H9 (cell line): ENCODE measurements around the gene CAPN2. TPM values are rescaled to one million over a fixed set of nuclear protein-coding genes. Genes with fewer than 3 reads are reported as not detected.

Source experiments
- DNase-seq: peaks from one replicate; pipeline ENCODE4 v3.0.0-alpha.2; 2017
- H2AFZ ChIP-seq: one replicate; pipeline ENCODE4 v1.6.1; 2013; ENCODE audit warnings: mild to moderate bottlenecking, low read length, control low read depth, moderate library complexity
- H2AK5ac ChIP-seq: 2 replicates; pipeline ENCODE4 v1.6.1; 2013; ENCODE audit warnings: low read length, control low read depth, mixed read lengths; ENCODE audit not compliant: insufficient read length
- H2BK120ac ChIP-seq: one replicate; pipeline ENCODE4 v1.6.1; 2013; ENCODE audit warnings: low read depth, mild to moderate bottlenecking, low read length, control low read depth, inconsistent platforms; ENCODE audit not compliant: poor library complexity, severe bottlenecking
- H2BK12ac ChIP-seq: 2 replicates; pipeline ENCODE4 v1.6.1; 2013; ENCODE audit warnings: low read length, control low read depth, mixed read lengths, low read depth; ENCODE audit not compliant: insufficient read length
- H2BK15ac ChIP-seq: 2 replicates; pipeline ENCODE4 v1.6.1; 2013; ENCODE audit warnings: low read depth, low read length, control low read depth
- H2BK20ac ChIP-seq: one replicate; pipeline ENCODE4 v1.6.1; 2013; ENCODE audit warnings: low read depth, mild to moderate bottlenecking, low read length, control low read depth, inconsistent platforms; ENCODE audit not compliant: poor library complexity, severe bottlenecking
- H2BK5ac ChIP-seq: 2 replicates; pipeline ENCODE4 v1.6.1; 2013; ENCODE audit warnings: low read length, control low read depth, mixed read lengths; ENCODE audit not compliant: insufficient read length
- H3K14ac ChIP-seq: 2 replicates; pipeline ENCODE4 v1.6.1; 2013; ENCODE audit warnings: low read length, control low read depth; ENCODE audit not compliant: insufficient read depth
- H3K18ac ChIP-seq: 2 replicates; pipeline ENCODE4 v1.6.1; 2013; ENCODE audit warnings: low read depth, mild to moderate bottlenecking, mixed read lengths, low read length, control low read depth; ENCODE audit not compliant: insufficient read length
- H3K23ac ChIP-seq: 2 replicates; pipeline ENCODE4 v1.6.1; 2013; ENCODE audit warnings: low read length, control low read depth, mixed read lengths, low read depth; ENCODE audit not compliant: insufficient read length
- H3K23me2 ChIP-seq: 2 replicates; pipeline ENCODE4 v1.6.1; 2013; ENCODE audit warnings: low read depth, mild to moderate bottlenecking, mixed read lengths, low read length, control low read depth; ENCODE audit not compliant: insufficient read length, poor library complexity, severe bottlenecking
- H3K27ac ChIP-seq: 2 replicates; pipeline ENCODE4 v1.5.1; 2013; ENCODE audit warnings: low read length, control low read depth, mixed read lengths, low read depth; ENCODE audit not compliant: insufficient read length
- H3K27me3 ChIP-seq: 2 replicates; pipeline ENCODE4 v1.6.1; 2013; ENCODE audit warnings: low read length, control low read depth, inconsistent platforms; ENCODE audit not compliant: insufficient read depth
- H3K4ac ChIP-seq: 2 replicates; pipeline ENCODE4 v1.6.1; 2013; ENCODE audit warnings: low read depth, mild to moderate bottlenecking, control low read depth, inconsistent platforms, low read length, moderate library complexity
- H3K4me1 ChIP-seq: 2 replicates; pipeline ENCODE4 v1.6.1; 2013; ENCODE audit warnings: low read length, control low read depth, inconsistent platforms; ENCODE audit not compliant: insufficient read depth
- H3K4me2 ChIP-seq: 2 replicates; pipeline ENCODE4 v1.6.1; 2013; ENCODE audit warnings: low read length, control low read depth, mixed read lengths; ENCODE audit not compliant: insufficient read length, insufficient read depth
- H3K56ac ChIP-seq: 2 replicates; pipeline ENCODE4 v1.6.1; 2013; ENCODE audit warnings: low read depth, mild to moderate bottlenecking, mixed read lengths, low read length, control low read depth; ENCODE audit not compliant: insufficient read length
- H3K79me1 ChIP-seq: 2 replicates; pipeline ENCODE4 v1.6.1; 2013; ENCODE audit warnings: low read depth, mild to moderate bottlenecking, moderate library complexity, low read length, control low read depth, inconsistent platforms; ENCODE audit not compliant: insufficient read depth, poor library complexity, severe bottlenecking
- H3K79me2 ChIP-seq: 2 replicates; pipeline ENCODE4 v1.6.1; 2013; ENCODE audit warnings: low read length, control low read depth, inconsistent platforms; ENCODE audit not compliant: insufficient read depth
- H3K9ac ChIP-seq: 2 replicates; pipeline ENCODE4 v1.6.1; 2013; ENCODE audit warnings: low read length, control low read depth, mixed read lengths; ENCODE audit not compliant: insufficient read length; ENCODE audit errors: extremely low read depth
- H3K9me3 ChIP-seq: one replicate; pipeline ENCODE4 v1.6.1; 2013; ENCODE audit warnings: low read depth, low read length, inconsistent platforms; ENCODE audit not compliant: control insufficient read depth
- H3T11ph ChIP-seq: one replicate; pipeline ENCODE4 v1.6.1; 2013; ENCODE audit warnings: mild to moderate bottlenecking, low read length, control low read depth, inconsistent platforms
- H4K20me1 ChIP-seq: one replicate; pipeline ENCODE4 v1.6.1; 2013; ENCODE audit not compliant: control insufficient read depth, insufficient read length, insufficient read depth
- H4K5ac ChIP-seq: 2 replicates; pipeline ENCODE4 v1.6.1; 2013; ENCODE audit warnings: low read depth, mild to moderate bottlenecking, mixed read lengths, low read length, control low read depth; ENCODE audit not compliant: insufficient read length
- H4K8ac ChIP-seq: replicated peaks from 2 replicates; pipeline ENCODE4 v1.6.1; 2013; ENCODE audit warnings: low read length, control low read depth, mixed read lengths, low read depth; ENCODE audit not compliant: insufficient read length
- H4K91ac ChIP-seq: 2 replicates; pipeline ENCODE4 v1.6.1; 2013; ENCODE audit warnings: low read depth, mild to moderate bottlenecking, moderate library complexity, mixed read lengths, low read length, control low read depth; ENCODE audit not compliant: insufficient read length
- H3K27ac Mint-ChIP-seq, 3 experiments: 2 replicates in 2 of 3; 3 replicates in 1 of 3; pipeline ENCODE4 v1.8.0; 2020 to 2021; ENCODE audit warnings: mixed read lengths in 3 of 3, mild to moderate bottlenecking in 1 of 3, moderate library complexity in 1 of 3
- H3K27me3 Mint-ChIP-seq: 2 replicates; pipeline ENCODE4 v1.8.0; 2021; ENCODE audit warnings: low read depth, mild to moderate bottlenecking, moderate library complexity, mixed read lengths
- H3K36me3 Mint-ChIP-seq, 3 experiments: 2 replicates in 2 of 3; 3 replicates in 1 of 3; pipeline ENCODE4 v1.8.0; 2020 to 2021; ENCODE audit warnings: low read depth in 3 of 3, mixed read lengths in 3 of 3; ENCODE audit not compliant: insufficient read depth in 1 of 3
- H3K4me1 Mint-ChIP-seq, 2 experiments: 2 replicates each; pipeline ENCODE4 v1.8.0; 2020; ENCODE audit warnings: mixed read lengths in 2 of 2
- H3K4me3 Mint-ChIP-seq, 2 experiments: 2 replicates in 1 of 2; 3 replicates in 1 of 2; pipeline ENCODE4 v1.8.0; 2020 to 2021; ENCODE audit warnings: mild to moderate bottlenecking in 2 of 2, mixed read lengths in 2 of 2, moderate library complexity in 1 of 2
- H3K9me3 Mint-ChIP-seq, 2 experiments: 2 replicates in 1 of 2; 3 replicates in 1 of 2; pipeline ENCODE4 v1.8.0; 2020; ENCODE audit warnings: mild to moderate bottlenecking in 2 of 2, mixed read lengths in 2 of 2, moderate library complexity in 1 of 2
- CTCF ChIP-seq: fragments of 200-600 bp; sonication (generic); conservative IDR thresholded peaks from 3 replicates; pipeline ENCODE4 v1.8.0; 2021; ENCODE audit warnings: antibody characterized with exemption, mild to moderate bottlenecking
- WGBS: extraction: QIAGEN DNeasy Blood & Tissue Kit; methylation state at CpG from one replicate; pipeline ENCODE4 v1.1.7; 2013; ENCODE audit warnings: missing lambda C conversion rate, low lambda C conversion rate, mixed read lengths; ENCODE audit not compliant: insufficient read length; ENCODE audit errors: extremely low coverage; 5-methylcytosine and 5-hydroxymethylcytosine counted together
- total RNA-seq: library from RNA; stranded (reverse); gene quantifications from 2 replicates; pipeline ENCODE4 v1.2.1, GENCODE V29; 2021

Gene CAPN2
- total RNA-seq, 1 experiment from 2014 or later = 32.2 TPM

- H3K27me3 Mint-ChIP-seq = no peaks in the 10 kb centered on the region
- no peak overlapping the region for H2BK12ac ChIP-seq
- DNase-seq = no peak
- no peak overlapping the region for H3K23ac ChIP-seq
- no peak overlapping the region for H3K27ac Mint-ChIP-seq
- no peak overlapping the region for H4K8ac ChIP-seq
- H2AFZ ChIP-seq = no peak overlapping the region
- TF ChIP-seq CTCF = no peak
- no peak overlapping the region for H2BK5ac ChIP-seq
- WGBS = no CpG with 5 or more reads among the region's 2 CpGs
- peaks cover 2 to 3% of the 10 kb centered on the region in 2 experiments; a peak in 2 of 4 replicates for H3K4me1 Mint-ChIP-seq
- no peaks in the 10 kb centered on the region for H3K4me1 ChIP-seq
- H3K4ac ChIP-seq = no peak overlapping the region
- H3K79me1 ChIP-seq = no peaks in the 10 kb centered on the region
- no peaks in the 10 kb centered on the region for H3K27me3 ChIP-seq
- H3K9me3 ChIP-seq = no peaks in the 10 kb centered on the region
- H2BK15ac ChIP-seq = no peak overlapping the region
- H3K18ac ChIP-seq = no peak overlapping the region
- no peak overlapping the region for H3K27ac ChIP-seq
- H3K56ac ChIP-seq = no peak overlapping the region
- no peak overlapping the region for H2AK5ac ChIP-seq
- peaks cover 3 to 9% of the 10 kb centered on the region in 2 experiments; a peak in 4 of 5 replicates for H3K9me3 Mint-ChIP-seq
- no peak overlapping the region for H2BK20ac ChIP-seq
- peaks cover 56 to 68% (median 66%) of the 10 kb centered on the region in 3 experiments for H3K36me3 Mint-ChIP-seq
- H3K14ac ChIP-seq = no peak overlapping the region
- H4K5ac ChIP-seq = no peak overlapping the region
- H4K91ac ChIP-seq = no peak overlapping the region
- H3K79me2 ChIP-seq = no peaks in the 10 kb centered on the region
- no peak overlapping the region for H3K9ac ChIP-seq
- no peak overlapping the region for H3K4me3 Mint-ChIP-seq
- H4K20me1 ChIP-seq = no peaks in the 10 kb centered on the region
- no peaks in the 10 kb centered on the region for H3K23me2 ChIP-seq
- no peak overlapping the region for H3K4me2 ChIP-seq
- no peak overlapping the region for H3T11ph ChIP-seq
- H2BK120ac ChIP-seq = no peak overlapping the region
These were observed 98.2 kb downstream of the CAPN2 start for GRCh38 chr1:223810586-223810985.
